GM12878 (cell line): ENCODE data around the gene C16orf92. TPM values are rescaled to one million over a fixed set of nuclear protein-coding genes. Genes with fewer than 3 reads are reported as not detected.
A peak's percentile ranks its signal among the peaks of the same experiment; 100 is the strongest.

Source experiments
- ATAC-seq: fragments of 200-7000 bp; cut with Tn5 transposase; 3 replicates; pipeline ENCODE4 v1.9.1; 2020; ENCODE audit warnings: mild to moderate bottlenecking, moderate library complexity
- BruUV-seq: library from RNA; stranded (reverse); fragments of 400-500 nt; replicated peaks from 2 replicates; lab custom pipeline; 2021; lab: Mats Ljungman, UMichigan
- CTCF ChIA-PET: fragments of 300-600 bp; sonication (Branson Sonifier 250); formaldehyde crosslinking; extraction: SDS; loops from one replicate; lab custom pipeline; 2021; ENCODE audit warnings: inconsistent platforms; lab: Yijun Ruan, JAX
- POLR2A ChIA-PET: fragments of 350-600 bp; formaldehyde crosslinking; extraction: SDS; loops from one replicate; lab custom pipeline; 2021; ENCODE audit warnings: inconsistent platforms; lab: Charles Lee
- RAD21 ChIA-PET: fragments of 300-600 bp; sonication (Branson Sonifier 250); formaldehyde crosslinking; loops from one replicate; lab custom pipeline; 2023; ENCODE audit warnings: antibody characterized with exemption; ENCODE audit not compliant: unreplicated experiment; lab: Charles Lee
- SMC1A ChIA-PET: fragments of 300-600 bp; sonication (Branson Sonifier 250); formaldehyde crosslinking; loops from one replicate; lab custom pipeline; 2023; ENCODE audit not compliant: unreplicated experiment, uncharacterized antibody; lab: Charles Lee
- DNase-seq: peaks from one replicate; pipeline ENCODE4 v3.0.0-alpha.2; 2011; ENCODE audit warnings: low read depth, low spot score
- FAIRE-seq: peaks from 3 replicates; lab custom pipeline; 2011; peaks lifted over from hg19 to GRCh38; lab: Jason Lieb, UNC
- H2AFZ ChIP-seq: 2 replicates; pipeline ENCODE4 v1.6.0; 2011; ENCODE audit warnings: low read depth, low read length, control low read depth; ENCODE audit not compliant: control insufficient read depth
- H3K27ac ChIP-seq: 2 replicates; pipeline ENCODE4 v1.5.1; 2011; ENCODE audit warnings: control low read depth; ENCODE audit not compliant: control insufficient read depth, insufficient read depth
- H3K27me3 ChIP-seq, 2 experiments: replicated peaks in 1 of 2; 2 replicates each; pipeline versions ENCODE4 v1.6.0 to v1.6.1; 2011; ENCODE audit warnings: low read length in 1 of 2; ENCODE audit not compliant: control insufficient read depth in 2 of 2, insufficient read depth in 2 of 2
- H3K36me3 ChIP-seq, 2 experiments: 2 replicates each; pipeline ENCODE4 v1.5.1; 2011; ENCODE audit warnings: low read length in 1 of 2; ENCODE audit not compliant: control insufficient read depth in 2 of 2, insufficient read depth in 2 of 2
- H3K4me1 ChIP-seq: 2 replicates; pipeline ENCODE4 v1.6.1; 2011; ENCODE audit warnings: mild to moderate bottlenecking, low read length, moderate library complexity, mixed read lengths; ENCODE audit not compliant: control insufficient read depth, insufficient read depth
- H3K4me2 ChIP-seq: 2 replicates; pipeline ENCODE4 v1.6.0; 2011; ENCODE audit warnings: control low read depth; ENCODE audit not compliant: control insufficient read depth, insufficient read depth
- H3K4me3 ChIP-seq: fragments of 200-600 bp; sonication (generic); 2 replicates; pipeline ENCODE4 v1.5.1; 2016
- H3K79me2 ChIP-seq: 2 replicates; pipeline ENCODE4 v1.6.0; 2011; ENCODE audit warnings: low read length; ENCODE audit not compliant: control insufficient read depth, insufficient read depth
- H3K9ac ChIP-seq: 2 replicates; pipeline ENCODE4 v1.8.0; 2011; ENCODE audit warnings: low read length, control low read depth, mixed read lengths; ENCODE audit not compliant: control insufficient read depth, insufficient read depth
- H3K9me3 ChIP-seq: replicated peaks from 3 replicates; pipeline ENCODE4 v1.5.1; 2011; ENCODE audit warnings: mild to moderate bottlenecking, low read length; ENCODE audit not compliant: control insufficient read depth, insufficient read depth
- H4K20me1 ChIP-seq: 2 replicates; pipeline ENCODE4 v1.6.0; 2011; ENCODE audit not compliant: control insufficient read depth, insufficient read depth
- BHLHE40 ChIP-seq, 2 experiments: fragments of 450-650 bp in 1 of 2; IDR thresholded peaks; 2 replicates each; pipeline ENCODE4 v1.6.1; 2011 to 2017; ENCODE audit warnings: low read depth in 2 of 2, borderline replicate concordance in 1 of 2, improper control_type of control experiment in 1 of 2, low read length in 1 of 2, mild to moderate bottlenecking in 1 of 2
- CBFB ChIP-seq: IDR thresholded peaks from 2 replicates; pipeline ENCODE4 v1.6.1; 2016; ENCODE audit warnings: antibody characterized with exemption, low read depth
- EP300 ChIP-seq, 2 experiments: fragments of 150-350 bp in 1 of 2; IDR thresholded peaks; 2 replicates each; pipeline ENCODE4 v1.6.1; 2011 to 2012; ENCODE audit warnings: low read depth in 2 of 2, low read length in 2 of 2, borderline replicate concordance in 1 of 2, improper control_type of control experiment in 1 of 2, inconsistent platforms in 1 of 2; ENCODE audit not compliant: control insufficient read depth in 1 of 2
- LARP7 ChIP-seq: fragments of 450-650 bp; IDR thresholded peaks from 2 replicates; pipeline ENCODE4 v1.6.1; 2017; ENCODE audit warnings: mild to moderate bottlenecking
- MXI1 ChIP-seq: fragments of 150-350 bp; IDR thresholded peaks from 2 replicates; pipeline ENCODE4 v1.6.1; 2011; ENCODE audit warnings: low read depth, mild to moderate bottlenecking, inconsistent platforms, low read length, improper control_type of control experiment
- PAX5 ChIP-seq: IDR thresholded peaks from 2 replicates; pipeline ENCODE4 v1.6.1; 2011; ENCODE audit warnings: low read depth, low read length, borderline replicate concordance
- POLR2A ChIP-seq: IDR thresholded peaks from 2 replicates; pipeline ENCODE4 v1.6.1; 2011; ENCODE audit warnings: low read depth, mild to moderate bottlenecking, low read length
- POLR2AphosphoS5 ChIP-seq: IDR thresholded peaks from 2 replicates; pipeline ENCODE4 v1.6.1; 2011; ENCODE audit warnings: mild to moderate bottlenecking, low read length, inconsistent platforms
- SIN3A ChIP-seq: IDR thresholded peaks from 2 replicates; pipeline ENCODE4 v1.6.1; 2012; ENCODE audit warnings: low read depth, low read length, improper control_type of control experiment
- SMAD5 ChIP-seq: IDR thresholded peaks from 2 replicates; pipeline ENCODE4 v1.6.1; 2016; ENCODE audit warnings: antibody characterized with exemption, low read depth
- TCF7 ChIP-seq: IDR thresholded peaks from 2 replicates; pipeline ENCODE4 v1.6.1; 2014; ENCODE audit warnings: antibody characterized with exemption, borderline replicate concordance
- WGBS: methylation state at CpG from one replicate; pipeline ENCODE4 v1.1.6; 2016; ENCODE audit warnings: low lambda C conversion rate; ENCODE audit not compliant: insufficient replicate concordance, insufficient coverage; ENCODE audit errors: missing lambda C conversion rate; 5-methylcytosine and 5-hydroxymethylcytosine counted together
- in situ Hi-C: fragments of 300-500 bp; cut with MboI; formaldehyde crosslinking; loops from 9 replicates; pipeline ENCODE4 v1.14.3; 2018; ENCODE audit warnings: mixed read lengths
- intact Hi-C: fragments of 100-400 bp; cut with micrococcal nuclease; formaldehyde crosslinking; loops from one replicate; pipeline ENCODE4 v1.14.2; 2022; ENCODE audit not compliant: unreplicated experiment
- polyA plus RNA-seq, 11 experiments: library from polyadenylated mRNA; depleted of rRNA in 4 of 11; unstranded in 6 of 11; stranded (reverse) in 5 of 11; fragments of >200 nt; fragmentation: Nextera tagmentation in 4 of 11; fragmentation: Illumina TruSeq in 1 of 11; extraction: Ambion mirVana in 4 of 11; extraction: Trizol in 1 of 11; gene quantifications; 1 replicate in 1 of 11; 2 replicates in 10 of 11; pipeline versions ENCODE4 v1.2.1 to v1.2.3, GENCODE V29; 2011 to 2016; ENCODE audit warnings: inconsistent platforms in 2 of 11, missing spikeins in 2 of 11, low read depth in 1 of 11
- total RNA-seq, 4 experiments: library from RNA; depleted of rRNA in 3 of 4; stranded (reverse); fragments of >200 nt in 3 of 4; fragmentation: Illumina TruSeq in 1 of 4; extraction: Trizol in 1 of 4; gene quantifications; 2 replicates each; pipeline versions ENCODE4 v1.2.1 to v1.2.3, GENCODE V29; 2013 to 2021
- TF ChIP-seq, protein P1 (sequence below): IDR thresholded peaks from 2 replicates; pipeline ENCODE4 v1.6.1; 2011; ENCODE audit warnings: low read depth, mild to moderate bottlenecking, low read length, moderate library complexity, borderline replicate concordance; ENCODE audit errors: extremely low read depth
- TF ChIP-seq, protein P2 (sequence below): fragments of 450-650 bp; IDR thresholded peaks from 2 replicates; pipeline ENCODE4 v1.6.1; 2017; ENCODE audit warnings: mild to moderate bottlenecking, moderate library complexity
- TF ChIP-seq, protein P3 (sequence below): IDR thresholded peaks from 2 replicates; pipeline ENCODE4 v1.6.1; 2012; ENCODE audit warnings: low read depth, low read length, improper control_type of control experiment

The C16orf92 gene
- total and polyA plus RNA-seq, 10 of the 15 experiments (the other 5 are each of a cell fraction or from before 2014, with no cell fraction given), result not detected

DNA sequence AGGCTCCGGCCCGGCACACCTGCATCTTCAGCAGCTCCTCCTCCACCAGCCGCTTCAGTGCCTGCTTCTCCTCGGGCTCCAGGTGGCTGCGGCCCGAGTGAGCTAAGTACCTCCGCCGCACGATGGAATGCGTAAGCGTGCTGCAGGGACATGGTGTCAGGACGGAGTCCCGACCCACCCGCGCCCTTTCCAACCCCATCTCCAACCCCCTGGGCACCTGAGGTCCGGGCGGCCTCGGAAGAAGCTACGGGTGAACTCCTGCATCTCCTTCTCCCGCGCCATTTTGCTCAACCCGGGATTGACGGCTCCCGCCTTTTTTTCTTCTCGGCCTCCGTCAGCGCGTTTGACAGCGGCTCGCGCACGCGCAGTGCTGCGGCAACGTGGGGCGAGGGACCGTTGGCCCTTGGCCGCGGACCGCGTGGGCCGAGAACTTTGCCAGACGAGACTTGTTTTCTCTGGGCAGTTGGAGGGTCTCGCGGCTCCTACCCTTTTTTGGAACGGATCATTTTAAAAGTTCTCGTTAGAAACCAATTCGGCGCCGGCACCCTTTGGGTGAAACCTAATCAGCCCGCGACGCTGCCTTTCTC lies 27.6 kb upstream of the C16orf92 start, which contains the start of gene HIRIP3:
Gene HIRIP3, minus strand, starts transcription at position 294 of the 587 bp plus-strand sequence. Its CDS starts 12 bp downstream, at position 282.
- peak within 1 kb of the TSS; percentile 81 for H3K4me3 ChIP-seq
- peaks cover 19% of the 10 kb centered on the region for H3K79me2 ChIP-seq
- no peak for FAIRE-seq
- peak within 1 kb of the TSS; percentile 95 for H3K4me2 ChIP-seq
- ChIA-PET CTCF (interaction anchor here (1.4 to 1.9 kb wide), 3 partner anchors 22 to 37 kb away, joined by 4 to 6 read pairs (median 5); partner anchors contain the start of genes TAOK2 and TMEM219), RAD21 (interaction anchor here (0.6 to 1.4 kb wide), 3 partner anchors 22 to 1503 kb away, joined by 3 to 5 read pairs (median 3); no protein-coding TSS in a partner anchor), POLR2A (interaction anchor here (0.5 to 2.8 kb wide), 6 partner anchors 20 to 69 kb away, joined by 3 to 16 read pairs (median 6); partner anchors contain the start of genes KCTD13, TAOK2 and TMEM219), SMC1A (interaction anchor here (0.6 to 1.9 kb wide), 3 partner anchors 22 to 33 kb away, joined by 3 to 9 read pairs (median 3); partner anchors contain the start of genes TAOK2 and TMEM219)
- no peaks in the 10 kb centered on the region for H4K20me1 ChIP-seq
- in situ Hi-C loops, result no loop called here
- H3K9me3 ChIP-seq, result no peaks in the 10 kb centered on the region
- peak within 1 kb of the TSS; percentile 88 for H3K9ac ChIP-seq
- intact Hi-C loops, result no loop called here
- peaks cover 8 to 15% of the 10 kb centered on the region in 2 experiments for H3K36me3 ChIP-seq
- WGBS, result 1% methylated on average over 53 of the region's 53 CpGs
- peak; percentile 35 for DNase-seq
- H3K27me3 ChIP-seq, result no peaks in the 10 kb centered on the region
- BruUV-seq, result no TSS peak
- peak within 1 kb of the TSS; percentile 91 for H3K27ac ChIP-seq
- H3K4me1 ChIP-seq, result peaks cover 9% of the 10 kb centered on the region
- peak; percentile 77 for ATAC-seq
- H2AFZ ChIP-seq, result peak within 1 kb of the TSS; percentile 98
- TF ChIP-seq POLR2A (peak; percentile 66), CBFB (0 out of 2 replicates have a peak, but pooled peaks have one; percentile 14), TCF7 (peak; percentile 41; the same call in 1 of the 2 replicates), MXI1 (peak; percentile 90; the same call in 1 of the 2 replicates), PAX5 (no peak), SMAD5 (0 out of 2 replicates have a peak, but pooled peaks have one; percentile 4), POLR2AphosphoS5 (peak; percentile 33; the same call in 1 of the 2 replicates), EP300 (IDR thresholded peaks at IDR 0.05; ENCODE audit: borderline replicate concordance in 1 of 2, control insufficient read depth in 1 of 2, low read depth in 2 of 2, low read length in 2 of 2) (0 out of 4 replicates have a peak, but pooled peaks have one; percentile 16 to 19), BHLHE40 (IDR thresholded peaks at IDR 0.05; ENCODE audit: borderline replicate concordance in 1 of 2, low read depth in 2 of 2, low read length in 1 of 2) (0 out of 4 replicates have a peak, but pooled peaks of 1 of the 2 experiments have one; percentile 3), LARP7 (peak; percentile 20), SIN3A (peak; percentile 61; the same call in 1 of the 2 replicates)
- TF ChIP-seq, protein P1, sequence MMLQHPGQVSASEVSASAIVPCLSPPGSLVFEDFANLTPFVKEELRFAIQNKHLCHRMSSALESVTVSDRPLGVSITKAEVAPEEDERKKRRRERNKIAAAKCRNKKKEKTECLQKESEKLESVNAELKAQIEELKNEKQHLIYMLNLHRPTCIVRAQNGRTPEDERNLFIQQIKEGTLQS, result no peak
- TF ChIP-seq, protein P2, sequence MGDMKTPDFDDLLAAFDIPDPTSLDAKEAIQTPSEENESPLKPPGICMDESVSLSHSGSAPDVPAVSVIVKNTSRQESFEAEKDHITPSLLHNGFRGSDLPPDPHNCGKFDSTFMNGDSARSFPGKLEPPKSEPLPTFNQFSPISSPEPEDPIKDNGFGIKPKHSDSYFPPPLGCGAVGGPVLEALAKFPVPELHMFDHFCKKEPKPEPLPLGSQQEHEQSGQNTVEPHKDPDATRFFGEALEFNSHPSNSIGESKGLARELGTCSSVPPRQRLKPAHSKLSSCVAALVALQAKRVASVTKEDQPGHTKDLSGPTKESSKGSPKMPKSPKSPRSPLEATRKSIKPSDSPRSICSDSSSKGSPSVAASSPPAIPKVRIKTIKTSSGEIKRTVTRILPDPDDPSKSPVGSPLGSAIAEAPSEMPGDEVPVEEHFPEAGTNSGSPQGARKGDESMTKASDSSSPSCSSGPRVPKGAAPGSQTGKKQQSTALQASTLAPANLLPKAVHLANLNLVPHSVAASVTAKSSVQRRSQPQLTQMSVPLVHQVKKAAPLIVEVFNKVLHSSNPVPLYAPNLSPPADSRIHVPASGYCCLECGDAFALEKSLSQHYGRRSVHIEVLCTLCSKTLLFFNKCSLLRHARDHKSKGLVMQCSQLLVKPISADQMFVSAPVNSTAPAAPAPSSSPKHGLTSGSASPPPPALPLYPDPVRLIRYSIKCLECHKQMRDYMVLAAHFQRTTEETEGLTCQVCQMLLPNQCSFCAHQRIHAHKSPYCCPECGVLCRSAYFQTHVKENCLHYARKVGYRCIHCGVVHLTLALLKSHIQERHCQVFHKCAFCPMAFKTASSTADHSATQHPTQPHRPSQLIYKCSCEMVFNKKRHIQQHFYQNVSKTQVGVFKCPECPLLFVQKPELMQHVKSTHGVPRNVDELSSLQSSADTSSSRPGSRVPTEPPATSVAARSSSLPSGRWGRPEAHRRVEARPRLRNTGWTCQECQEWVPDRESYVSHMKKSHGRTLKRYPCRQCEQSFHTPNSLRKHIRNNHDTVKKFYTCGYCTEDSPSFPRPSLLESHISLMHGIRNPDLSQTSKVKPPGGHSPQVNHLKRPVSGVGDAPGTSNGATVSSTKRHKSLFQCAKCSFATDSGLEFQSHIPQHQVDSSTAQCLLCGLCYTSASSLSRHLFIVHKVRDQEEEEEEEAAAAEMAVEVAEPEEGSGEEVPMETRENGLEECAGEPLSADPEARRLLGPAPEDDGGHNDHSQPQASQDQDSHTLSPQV, result no peak
- TF ChIP-seq, protein P3, sequence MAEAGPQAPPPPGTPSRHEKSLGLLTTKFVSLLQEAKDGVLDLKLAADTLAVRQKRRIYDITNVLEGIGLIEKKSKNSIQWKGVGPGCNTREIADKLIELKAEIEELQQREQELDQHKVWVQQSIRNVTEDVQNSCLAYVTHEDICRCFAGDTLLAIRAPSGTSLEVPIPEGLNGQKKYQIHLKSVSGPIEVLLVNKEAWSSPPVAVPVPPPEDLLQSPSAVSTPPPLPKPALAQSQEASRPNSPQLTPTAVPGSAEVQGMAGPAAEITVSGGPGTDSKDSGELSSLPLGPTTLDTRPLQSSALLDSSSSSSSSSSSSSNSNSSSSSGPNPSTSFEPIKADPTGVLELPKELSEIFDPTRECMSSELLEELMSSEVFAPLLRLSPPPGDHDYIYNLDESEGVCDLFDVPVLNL, result no peak; the same call in 1 of the 2 replicates
